Ammon's horn (tissue), 1 donor: ENCODE data around the gene ADAMTS2.
A peak's percentile ranks its signal among the peaks of the same experiment; 100 is the strongest.
"Not testable (repeated sequence)": the region's sequence is repeated elsewhere in the genome, so short reads cannot be mapped to it uniquely, and the experiment has no call there.

Source experiments
- DNase-seq: peaks from one replicate; pipeline ENCODE4 v3.0.0-alpha.2; 2016; ENCODE audit warnings: low spot score

ADAMTS2 gene

GRCh38 chr5:179325296-179326031, 19.8 kb downstream of the ADAMTS2 start:
- no peak for DNase-seq

GRCh38 chr5:179324760-179325295, 20.4 kb downstream of the ADAMTS2 start:
- DNase-seq = no peak

- not testable (repeated sequence) for DNase-seq
Observed at GRCh38 chr5:179324316-179324715, 20.9 kb downstream of the ADAMTS2 start.

DNA sequence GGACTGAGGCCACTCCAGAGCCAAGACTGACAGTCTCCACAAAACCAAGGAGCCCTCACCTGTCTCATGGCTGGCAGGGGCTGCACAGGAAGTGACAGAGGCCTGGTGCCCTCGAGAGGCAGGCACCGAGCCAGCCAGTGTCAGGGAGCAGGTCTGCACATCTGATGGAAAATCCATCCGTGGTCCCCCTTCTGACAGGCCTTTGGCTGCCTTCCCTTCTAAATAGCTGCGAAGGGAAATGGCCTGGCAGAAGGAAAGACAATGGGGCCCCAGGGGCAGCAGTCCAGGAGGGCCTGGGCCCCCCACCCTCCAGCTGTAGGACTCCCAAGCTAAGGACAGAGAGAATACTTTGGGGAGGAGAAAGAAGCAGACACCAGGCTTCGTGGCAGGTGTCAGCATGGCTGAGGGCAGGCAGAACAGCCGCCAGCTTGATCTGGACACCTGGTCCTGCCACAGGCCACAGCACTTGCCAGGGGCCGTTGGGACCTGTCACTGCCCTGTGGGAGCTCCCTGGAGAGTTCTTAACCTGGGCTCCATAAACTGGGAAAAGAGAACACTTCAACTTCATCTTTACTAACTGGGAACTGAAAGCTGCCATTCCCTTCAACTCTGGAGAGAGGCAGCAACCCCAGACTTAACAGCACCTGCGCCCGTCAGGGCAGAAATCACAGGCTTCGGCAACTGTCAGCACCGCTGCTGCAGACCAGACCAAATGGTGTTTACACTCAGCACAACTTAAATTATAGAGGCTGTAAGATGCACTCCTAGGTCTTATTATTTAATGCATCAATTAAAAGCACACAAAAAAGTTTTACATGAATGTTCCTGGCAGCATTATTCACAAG, 22.0 kb downstream of the ADAMTS2 start:
- no peak for DNase-seq

DNA sequence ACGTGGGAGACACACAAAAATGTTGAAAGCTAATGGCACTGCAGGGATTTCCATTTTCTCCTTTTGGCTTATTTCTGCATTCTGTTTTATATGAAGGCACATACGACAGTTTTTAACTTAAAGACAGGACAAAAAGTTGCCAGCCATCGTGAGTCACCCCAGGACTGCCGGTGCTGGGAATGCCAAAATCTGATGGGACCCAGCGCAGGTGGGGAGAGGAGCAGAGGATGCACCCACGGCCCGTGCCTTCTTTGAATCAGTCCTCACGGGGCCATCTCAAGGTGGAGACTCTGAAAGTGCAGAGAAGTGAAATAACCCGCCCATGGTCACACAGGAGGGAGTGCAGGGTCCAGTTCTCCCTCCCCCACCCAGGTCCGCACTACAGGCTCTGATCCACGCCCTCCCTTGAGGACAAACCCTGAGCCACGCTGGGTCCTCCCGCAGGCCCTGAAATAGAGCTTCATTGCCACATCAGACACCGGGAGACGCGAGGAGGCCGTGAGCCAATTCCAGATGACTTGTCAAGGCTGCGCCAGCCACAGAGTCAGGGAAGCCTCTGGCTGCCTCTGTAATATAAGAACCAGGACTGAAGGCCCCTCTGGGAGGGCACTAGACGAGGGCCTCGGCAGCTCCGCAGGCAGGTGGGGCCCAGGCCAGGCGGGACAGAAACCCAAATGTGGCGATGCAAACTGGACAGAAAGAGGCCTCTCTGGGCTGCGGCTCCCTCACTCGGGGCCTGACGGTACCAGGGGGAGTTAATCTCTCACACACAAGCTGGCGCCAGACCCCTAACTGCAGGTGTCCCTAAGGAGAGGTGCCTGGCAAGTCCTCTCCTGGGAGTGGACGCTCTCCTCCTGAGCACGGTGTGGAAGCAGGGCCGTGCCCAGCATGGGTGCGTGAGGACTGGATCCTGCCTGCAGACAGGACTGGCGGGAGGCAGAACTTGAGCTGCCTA, 22.9 kb downstream of the ADAMTS2 start:
- DNase-seq = no peak

DNA sequence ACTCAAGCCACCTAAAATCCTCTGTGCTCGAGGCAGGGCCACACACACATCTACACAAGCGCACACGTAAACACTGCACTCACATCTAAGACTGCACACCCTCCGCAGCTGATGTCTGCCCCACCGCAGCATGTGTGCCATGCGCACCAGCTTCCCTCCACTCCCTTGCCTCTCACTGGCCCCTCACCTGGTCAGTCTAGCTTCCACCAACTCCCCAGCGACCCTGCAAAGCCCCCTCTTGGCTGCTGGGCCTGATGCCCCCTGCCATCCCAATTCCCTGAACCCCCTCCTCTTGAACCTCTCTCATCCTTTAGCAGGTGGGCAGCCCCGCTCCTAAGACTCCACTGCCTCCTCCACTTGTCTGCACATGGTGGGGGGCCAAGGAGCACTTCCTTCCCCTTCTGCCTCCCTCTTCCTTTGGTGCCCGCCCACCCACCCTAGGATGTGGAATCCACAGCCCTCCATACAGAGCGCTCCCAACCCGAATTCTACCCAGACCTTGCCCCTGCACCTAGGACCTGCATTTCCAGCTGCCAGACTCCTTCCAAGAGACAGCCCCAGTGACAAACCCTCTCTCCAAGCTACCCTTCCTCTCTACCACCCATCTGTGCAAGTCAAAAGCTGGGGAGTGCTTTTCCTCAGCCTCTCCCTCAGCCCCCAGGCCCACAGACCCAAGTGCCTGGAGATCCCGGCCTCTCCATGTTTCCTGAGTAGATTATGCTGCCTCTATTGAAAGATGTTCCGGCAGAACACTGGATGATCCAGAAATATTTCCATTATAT, 23.9 kb downstream of the ADAMTS2 start:
- DNase-seq = no peak

GRCh38 chr5:179319741-179320281, 25.4 kb downstream of the ADAMTS2 start:
- no peak for DNase-seq

- DNase-seq = no peak
Observed at GRCh38 chr5:179319123-179319522, 26.1 kb downstream of the ADAMTS2 start.

- no peak for DNase-seq
Observed at GRCh38 chr5:179318221-179318955, 26.9 kb downstream of the ADAMTS2 start.

GRCh38 chr5:179317411-179318220, 27.6 kb downstream of the ADAMTS2 start:
- no peak for DNase-seq

- DNase-seq = no peak
Observed at GRCh38 chr5:179316982-179317381, 28.3 kb downstream of the ADAMTS2 start.

DNA sequence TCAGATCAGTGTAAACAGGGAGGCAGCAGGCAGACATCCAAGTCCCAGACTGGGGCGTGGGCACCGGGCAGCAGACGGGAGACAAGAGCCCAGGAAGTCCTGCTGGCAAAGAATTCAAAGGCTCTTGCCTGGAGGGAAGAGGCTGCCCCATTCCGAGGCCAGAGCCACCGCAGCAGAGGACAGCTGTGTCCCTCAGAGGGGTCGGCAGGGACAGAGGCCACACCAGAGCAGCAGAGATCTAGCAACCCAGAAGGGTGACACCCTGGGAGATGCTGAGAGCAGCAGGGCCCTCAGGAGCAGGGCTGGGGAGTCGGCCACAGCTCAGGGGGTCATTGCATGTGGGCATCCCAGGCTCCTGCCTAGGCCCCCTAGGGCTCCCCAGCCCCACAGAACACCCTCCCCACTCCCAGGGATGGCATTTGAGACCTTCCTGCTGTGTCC, 29.1 kb downstream of the ADAMTS2 start:
- DNase-seq = no peak

GRCh38 chr5:179315356-179315890, 29.8 kb downstream of the ADAMTS2 start:
- no peak for DNase-seq

GRCh38 chr5:179314606-179315355, 30.5 kb downstream of the ADAMTS2 start:
- DNase-seq = no peak

DNA sequence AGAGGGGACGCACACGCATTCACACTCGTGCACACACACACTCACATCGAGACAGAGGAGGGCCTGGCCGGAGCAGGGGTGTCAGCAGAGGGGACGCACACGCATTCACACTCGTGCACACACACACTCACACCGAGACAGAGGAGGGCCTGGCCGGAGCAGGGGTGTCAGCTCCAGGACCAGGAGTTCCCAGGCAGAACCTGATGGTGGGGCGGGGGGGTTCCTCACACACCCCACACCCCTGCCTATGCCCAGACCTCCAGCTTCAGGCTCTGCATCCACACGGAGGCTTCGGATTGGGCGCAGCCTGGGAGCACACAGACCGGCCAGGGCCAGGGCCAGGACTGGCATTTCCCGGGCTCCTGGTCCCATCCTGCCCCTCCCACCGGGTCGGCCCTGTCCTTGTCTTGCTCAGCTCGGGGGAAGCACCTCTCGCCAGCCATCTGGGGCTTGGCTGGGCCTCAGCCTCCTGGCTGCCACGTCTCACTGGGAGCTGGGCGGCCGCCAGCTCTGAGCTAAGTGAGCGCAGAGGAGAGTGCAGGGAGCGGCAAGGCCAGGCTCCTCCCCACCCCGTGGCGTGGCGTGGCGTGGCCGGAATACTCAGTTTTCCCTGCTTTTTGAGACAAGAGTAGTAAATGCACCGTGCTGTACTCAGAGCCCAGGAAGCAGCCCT, 31.3 kb downstream of the ADAMTS2 start:
- peak; percentile 77 for DNase-seq

DNA sequence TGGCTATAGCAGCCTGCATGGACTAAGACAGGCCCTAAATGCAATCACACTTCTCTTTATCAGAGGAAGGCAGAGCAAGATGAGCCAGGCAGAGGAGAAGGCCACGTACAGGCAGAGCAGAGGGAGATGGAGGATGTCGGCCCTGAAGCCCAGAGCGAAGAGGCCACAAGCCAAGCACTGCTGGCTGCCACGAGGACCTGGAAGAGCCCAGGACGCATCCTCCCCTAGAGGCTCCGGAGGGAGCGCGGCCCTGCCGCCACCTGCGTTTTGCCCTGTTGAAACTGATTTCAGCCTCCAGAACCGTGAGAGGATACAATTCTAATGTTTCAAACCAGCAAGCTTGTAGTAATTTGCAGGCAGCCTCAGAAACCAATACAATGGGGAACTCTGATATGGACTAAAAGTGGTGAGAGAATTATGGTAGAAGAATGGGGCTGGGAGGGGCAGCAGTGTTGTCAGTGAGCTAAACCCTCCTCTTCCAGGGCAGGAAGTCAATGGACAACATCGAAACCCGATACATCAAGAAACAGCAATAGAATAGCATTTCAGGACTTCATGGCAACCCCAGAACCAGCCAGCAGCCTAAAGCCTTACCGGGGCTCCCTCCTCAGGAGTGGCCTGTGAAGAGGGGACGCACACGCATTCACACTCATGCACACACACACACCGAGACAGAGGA, 32.6 kb downstream of the ADAMTS2 start:
- DNase-seq = no peak

- no peak for DNase-seq
Observed at GRCh38 chr5:179311581-179311980, 33.7 kb downstream of the ADAMTS2 start.
